NCI-H774 (cell line): ENCODE data around the gene TCP1.
A peak's percentile ranks its signal among the peaks of the same experiment; 100 is the strongest.
"Not testable (repeated sequence)": the region's sequence is repeated elsewhere in the genome, so short reads cannot be mapped to it uniquely, and the experiment has no call there.

Experiments used
- DNase-seq: peaks from one replicate; lab custom pipeline; 2025; lab: John Stamatoyannopoulos, UW

Gene TCP1

GRCh38 chr6:159772196-159772595, 17.2 kb downstream of the TCP1 start:
- no peak for DNase-seq

GRCh38 chr6:159769470-159769869, 19.9 kb downstream of the TCP1 start:
- no peak for DNase-seq

- no peak for DNase-seq
Measured at GRCh38 chr6:159766906-159767305, 22.5 kb downstream of the TCP1 start.

- DNase-seq, result no peak
Measured at GRCh38 chr6:159762681-159763293, 26.6 kb downstream of the TCP1 start.

- DNase-seq, result peak; percentile 98
Measured at GRCh38 chr6:159761873-159762680, 27.3 kb downstream of the TCP1 start, which contains the start of gene ACAT2. Gene ACAT2, plus strand, starts transcription at chr6:159762045. Its CDS starts 43 bp downstream, at chr6:159762088.

GRCh38 chr6:159761129-159761872, 28.1 kb downstream of the TCP1 start:
- no peak for DNase-seq

GRCh38 chr6:159760602-159761057, 28.8 kb downstream of the TCP1 start:
- DNase-seq, result no peak

GRCh38 chr6:159759645-159760044, 29.8 kb downstream of the TCP1 start:
- no peak for DNase-seq

GRCh38 chr6:159758031-159759001, 31.1 kb downstream of the TCP1 start:
- no peak for DNase-seq

- DNase-seq, result no peak
Measured at GRCh38 chr6:159756508-159756907, 32.9 kb downstream of the TCP1 start.

GRCh38 chr6:159754959-159755914, 34.2 kb downstream of the TCP1 start:
- no peak for DNase-seq

GRCh38 chr6:159754401-159754800, 35.0 kb downstream of the TCP1 start:
- no peak for DNase-seq

GRCh38 chr6:159753081-159753872, 36.1 kb downstream of the TCP1 start:
- DNase-seq, result no peak

- DNase-seq, result no peak
Measured at GRCh38 chr6:159751448-159751847, 38.0 kb downstream of the TCP1 start.

GRCh38 chr6:159748127-159748526, 41.3 kb downstream of the TCP1 start:
- DNase-seq, result not testable (repeated sequence)

- no peak for DNase-seq
Measured at GRCh38 chr6:159746759-159747158, 42.6 kb downstream of the TCP1 start.

GRCh38 chr6:159745081-159745480, 44.3 kb downstream of the TCP1 start:
- no peak for DNase-seq

GRCh38 chr6:159742165-159742564, 47.2 kb downstream of the TCP1 start:
- DNase-seq, result no peak

- no peak for DNase-seq
Measured at GRCh38 chr6:159739341-159739740, 50.1 kb downstream of the TCP1 start.
